OCI-LY3 (cell line): Measurements from ENCODE around the gene LRRC9.

Experiments
- H2AFZ ChIP-seq: fragments of 200-600, 300-600 bp; shearing (Covaris generic); 2 replicates; pipeline ENCODE4 v1.6.0; 2014; ENCODE audit warnings: antibody characterized with exemption, low read depth, low read length
- H3K27ac ChIP-seq: fragments of 200-600, 300-600 bp; sonication (generic); 2 replicates; pipeline ENCODE4 v1.5.1; 2014; ENCODE audit warnings: mild to moderate bottlenecking, low read length, moderate library complexity, mixed read lengths
- H3K27me3 ChIP-seq: fragments of 200-600, 300-600 bp; sonication (generic); 2 replicates; pipeline ENCODE4 v1.6.1; 2014; ENCODE audit warnings: low read depth, low read length, mixed read lengths
- H3K36me3 ChIP-seq: fragments of 200-600, 300-600 bp; sonication (generic); replicated peaks from 2 replicates; pipeline ENCODE3; 2014; ENCODE audit warnings: low read depth, low read length, mixed read lengths
- H3K4me1 ChIP-seq: fragments of 300-600, 200-600 bp; sonication (generic); 2 replicates; pipeline ENCODE4 v1.6.1; 2014; ENCODE audit warnings: low read length, mixed read lengths
- H3K4me2 ChIP-seq: fragments of 200-600, 300-600 bp; sonication (generic); 2 replicates; pipeline ENCODE4 v1.6.1; 2014; ENCODE audit warnings: low read length, mixed read lengths
- H3K4me3 ChIP-seq: fragments of 300-600, 200-600 bp; sonication (generic); 2 replicates; pipeline ENCODE4 v1.5.1; 2014; ENCODE audit warnings: antibody characterized with exemption, mild to moderate bottlenecking, low read length, moderate library complexity
- H3K79me2 ChIP-seq: fragments of 300-600, 200-600 bp; shearing (Covaris generic); 2 replicates; pipeline ENCODE4 v1.6.1; 2014; ENCODE audit warnings: mild to moderate bottlenecking, low read length, mixed read lengths
- H3K9ac ChIP-seq: fragments of 300-600, 200-600 bp; shearing (Covaris generic); 2 replicates; pipeline ENCODE4 v1.6.0; 2014; ENCODE audit warnings: mild to moderate bottlenecking, low read length, moderate library complexity
- H3K9me3 ChIP-seq: fragments of 200-600, 300-600 bp; shearing (Covaris generic); 2 replicates; pipeline ENCODE4 v1.6.1; 2014; ENCODE audit warnings: low read length, mixed read lengths; ENCODE audit not compliant: insufficient read depth
- H4K20me1 ChIP-seq: fragments of 200-600, 300-600 bp; sonication (generic); 2 replicates; pipeline ENCODE4 v1.6.1; 2016; ENCODE audit warnings: low read length, mixed read lengths; ENCODE audit not compliant: insufficient read depth
- EZH2phosphoT487 ChIP-seq: fragments of 200-600 bp; shearing (Covaris generic); IDR thresholded peaks from 2 replicates; pipeline ENCODE4 v1.6.1; 2018; ENCODE audit warnings: antibody characterized with exemption, mixed run types, low read depth
- TF ChIP-seq, protein P1 (sequence below): fragments of 200-600, 300-600 bp; sonication (generic); IDR thresholded peaks from 2 replicates; pipeline ENCODE4 v1.5.1; 2014; ENCODE audit warnings: antibody characterized with exemption, low read length, low read depth

The LRRC9 gene

GRCh38 chr14:59904184-59904583, 15.8 kb upstream of the LRRC9 start:
- Histone ChIP-seq H3K27me3 (0 out of 2 replicates have a peak, but pooled peaks cover under 1% of the 10 kb centered on the region), H3K4me2 (no peak overlapping the region), H3K4me3 (no peak overlapping the region), H3K79me2 (no peaks in the 10 kb centered on the region), H3K4me1 (peaks cover 10% of the 10 kb centered on the region), H3K27ac (no peak overlapping the region), H4K20me1 (no peaks in the 10 kb centered on the region), H3K36me3 (no peaks in the 10 kb centered on the region), H3K9ac (no peak overlapping the region), H3K9me3 (0 out of 2 replicates have a peak, but pooled peaks cover 3% of the 10 kb centered on the region), H2AFZ (no peak overlapping the region)
- no peak for TF ChIP-seq EZH2phosphoT487
- TF ChIP-seq, protein P1, sequence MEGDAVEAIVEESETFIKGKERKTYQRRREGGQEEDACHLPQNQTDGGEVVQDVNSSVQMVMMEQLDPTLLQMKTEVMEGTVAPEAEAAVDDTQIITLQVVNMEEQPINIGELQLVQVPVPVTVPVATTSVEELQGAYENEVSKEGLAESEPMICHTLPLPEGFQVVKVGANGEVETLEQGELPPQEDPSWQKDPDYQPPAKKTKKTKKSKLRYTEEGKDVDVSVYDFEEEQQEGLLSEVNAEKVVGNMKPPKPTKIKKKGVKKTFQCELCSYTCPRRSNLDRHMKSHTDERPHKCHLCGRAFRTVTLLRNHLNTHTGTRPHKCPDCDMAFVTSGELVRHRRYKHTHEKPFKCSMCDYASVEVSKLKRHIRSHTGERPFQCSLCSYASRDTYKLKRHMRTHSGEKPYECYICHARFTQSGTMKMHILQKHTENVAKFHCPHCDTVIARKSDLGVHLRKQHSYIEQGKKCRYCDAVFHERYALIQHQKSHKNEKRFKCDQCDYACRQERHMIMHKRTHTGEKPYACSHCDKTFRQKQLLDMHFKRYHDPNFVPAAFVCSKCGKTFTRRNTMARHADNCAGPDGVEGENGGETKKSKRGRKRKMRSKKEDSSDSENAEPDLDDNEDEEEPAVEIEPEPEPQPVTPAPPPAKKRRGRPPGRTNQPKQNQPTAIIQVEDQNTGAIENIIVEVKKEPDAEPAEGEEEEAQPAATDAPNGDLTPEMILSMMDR = no peak

DNA sequence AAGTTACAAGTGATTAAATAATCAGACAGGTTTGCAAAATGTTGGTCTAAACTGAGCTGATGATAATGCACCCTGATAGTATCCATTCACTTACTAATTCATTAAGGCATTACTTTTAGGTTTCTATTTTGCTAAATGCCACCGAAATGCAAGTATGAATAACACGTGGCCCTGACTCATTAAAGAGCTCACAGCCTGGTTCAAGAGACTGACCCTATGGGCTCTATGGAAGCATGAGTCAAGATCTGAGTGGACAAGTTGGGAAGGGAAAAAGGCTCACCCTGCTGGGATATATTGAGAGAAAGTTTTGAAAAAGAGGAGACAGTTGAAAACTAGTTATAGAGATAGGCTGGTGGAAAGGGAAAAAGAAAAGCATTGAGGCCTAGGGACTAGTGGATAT, 14.8 kb upstream of the LRRC9 start:
- Histone ChIP-seq H3K4me2 (0 out of 2 replicates have a peak overlapping the region, but pooled peaks have one; percentile 1), H3K9ac (no peak overlapping the region), H3K9me3 (0 out of 2 replicates have a peak, but pooled peaks cover 3% of the 10 kb centered on the region), H3K27me3 (no peaks in the 10 kb centered on the region), H2AFZ (peak overlapping the region; percentile 20; the same call in 1 of the 2 replicates), H3K79me2 (no peaks in the 10 kb centered on the region), H4K20me1 (no peaks in the 10 kb centered on the region), H3K36me3 (no peaks in the 10 kb centered on the region), H3K4me1 (peaks cover 10% of the 10 kb centered on the region), H3K4me3 (no peak overlapping the region), H3K27ac (no peak overlapping the region)
- no peak for TF ChIP-seq EZH2phosphoT487
- TF ChIP-seq, protein P1 = no peak

DNA sequence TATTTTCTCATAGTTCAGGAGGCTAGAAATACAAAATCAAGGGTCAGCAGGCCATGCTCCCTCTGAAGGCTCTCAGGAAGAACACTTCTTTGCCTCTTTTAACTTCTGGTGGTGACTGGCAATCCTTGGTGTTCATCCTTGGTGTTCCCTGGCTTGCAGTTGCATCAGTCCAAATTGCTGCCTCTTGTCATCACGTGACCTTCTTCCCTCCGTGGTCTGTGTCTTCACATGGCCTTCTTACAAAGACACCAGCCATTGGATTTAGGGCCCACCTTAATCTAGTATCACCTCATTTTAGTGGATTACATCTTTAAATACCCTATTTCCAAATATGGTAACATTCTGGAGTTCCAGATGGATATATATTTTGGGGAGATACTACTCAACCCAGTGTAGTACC, 7.5 kb upstream of the LRRC9 start:
- Histone ChIP-seq H3K79me2 (no peaks in the 10 kb centered on the region), H4K20me1 (no peaks in the 10 kb centered on the region), H3K27ac (no peak overlapping the region), H3K36me3 (no peaks in the 10 kb centered on the region), H3K4me3 (no peak overlapping the region), H3K9ac (no peak overlapping the region), H2AFZ (no peak overlapping the region), H3K4me2 (no peak overlapping the region), H3K4me1 (no peaks in the 10 kb centered on the region), H3K27me3 (no peaks in the 10 kb centered on the region; the same call in 1 of the 2 replicates), H3K9me3 (no peaks in the 10 kb centered on the region)
- TF ChIP-seq EZH2phosphoT487 = no peak
- TF ChIP-seq, protein P1 = no peak

GRCh38 chr14:59913187-59913586, 6.8 kb upstream of the LRRC9 start:
- no peak overlapping the region for H3K4me3 ChIP-seq
- no peaks in the 10 kb centered on the region; the same call in 1 of the 2 replicates for H3K27me3 ChIP-seq
- no peaks in the 10 kb centered on the region for H3K79me2 ChIP-seq
- H2AFZ ChIP-seq = no peak overlapping the region
- no peaks in the 10 kb centered on the region for H3K9me3 ChIP-seq
- H3K36me3 ChIP-seq = no peaks in the 10 kb centered on the region
- H3K27ac ChIP-seq = no peak overlapping the region
- no peaks in the 10 kb centered on the region for H4K20me1 ChIP-seq
- no peaks in the 10 kb centered on the region for H3K4me1 ChIP-seq
- no peak for TF ChIP-seq EZH2phosphoT487
- TF ChIP-seq, protein P1 = no peak
- H3K9ac ChIP-seq = no peak overlapping the region
- H3K4me2 ChIP-seq = no peak overlapping the region
